ENCODE results near the gene EFCAB14.

- TF ChIP-seq EZH2phosphoT487 (IDR thresholded peaks at IDR 0.05; ENCODE audit: borderline replicate concordance, low read depth, low read length) (no peak), CTCF (conservative IDR thresholded peaks at IDR 0.05; ENCODE audit: low read length) (no peak)
Measured at GRCh38 chr1:46721204-46721603, 2.3 kb upstream of the EFCAB14 start.
